AG04450 (cell line): Measurements from ENCODE around the gene PAQR6. TPM values are rescaled to one million over a fixed set of nuclear protein-coding genes. Genes with fewer than 3 reads are reported as not detected.

Experiments
- CTCF ChIA-PET: fragments of 300-600, 350-600 bp; formaldehyde crosslinking; extraction: SDS; loops from one replicate; lab custom pipeline; 2022; ENCODE audit warnings: antibody characterized with exemption, inconsistent platforms; lab: Charles Lee
- POLR2A ChIA-PET: fragments of 350-600 bp; formaldehyde crosslinking; extraction: SDS; loops from one replicate; lab custom pipeline; 2021; ENCODE audit warnings: antibody characterized with exemption, inconsistent platforms; lab: Yijun Ruan, JAX
- DNase-seq: peaks from one replicate; pipeline ENCODE4 v3.0.0-alpha.2; 2011; ENCODE audit warnings: low read depth, low spot score
- H3K27ac ChIP-seq: one replicate; pipeline ENCODE4 v1.5.1; 2012; ENCODE audit warnings: low read depth, low read length, control low read depth
- H3K27me3 ChIP-seq: one replicate; pipeline ENCODE4 v1.6.0; 2012; ENCODE audit warnings: low read length; ENCODE audit not compliant: control insufficient read depth, insufficient read depth
- H3K4me3 ChIP-seq: 2 replicates; pipeline ENCODE4 v1.5.1; 2011; ENCODE audit warnings: mild to moderate bottlenecking, low read depth, low read length, control low read depth
- H3K9me3 ChIP-seq: 2 replicates; pipeline ENCODE4 v1.5.1; 2012; ENCODE audit warnings: low read length; ENCODE audit not compliant: control insufficient read depth, insufficient read depth
- CTCF ChIP-seq: IDR thresholded peaks from 2 replicates; pipeline ENCODE4 v1.5.1; 2011; ENCODE audit warnings: low read depth, low read length, control low read depth, inconsistent platforms
- polyA plus RNA-seq: library from polyadenylated mRNA; depleted of rRNA; stranded (reverse); fragments of >200 nt; gene quantifications from 2 replicates; pipeline ENCODE4 v1.2.3, GENCODE V29; 2011

Gene PAQR6
- polyA plus RNA-seq, 1 experiment: 0.26 TPM

GRCh38 chr1:156251527-156251926 lies 3.7 kb upstream of the PAQR6 start:
- POLR2A ChIA-PET: interaction anchor here (1.3 kb wide), 1 partner anchor 8 kb away, joined by 4 read pairs; no protein-coding TSS in a partner anchor

DNA sequence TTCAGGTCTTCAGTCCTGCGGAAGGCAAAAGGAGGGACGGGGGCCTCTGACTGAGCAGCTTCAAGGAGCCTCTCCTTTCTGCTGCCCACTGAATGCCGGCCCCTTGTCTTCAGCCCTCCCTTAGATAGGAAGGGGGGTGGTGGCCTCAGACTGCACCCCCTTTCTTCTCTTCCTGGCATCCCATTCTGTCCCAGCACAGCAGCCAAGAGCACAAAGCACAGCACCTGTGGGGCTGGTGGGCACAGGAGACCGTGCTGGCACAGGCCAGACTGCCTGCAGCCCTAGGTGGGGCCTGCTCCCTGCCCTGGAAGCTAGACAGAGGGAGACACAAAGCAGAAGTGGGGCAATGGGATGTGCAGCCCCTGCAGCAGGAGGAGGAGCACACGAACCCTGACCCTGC lies 1.7 kb upstream of the PAQR6 start:
- Histone ChIP-seq H3K27ac (no peak overlapping the region), H3K27me3 (no peaks in the 10 kb centered on the region), H3K4me3 (no peak overlapping the region), H3K9me3 (no peaks in the 10 kb centered on the region; the same call in 1 of the 2 replicates)
- ChIA-PET POLR2A (interaction anchor here (1.3 kb wide), 1 partner anchor 16 kb away, joined by 4 read pairs; no protein-coding TSS in a partner anchor), CTCF (interaction anchor here (0.8 kb wide), 1 partner anchor 9 kb away, joined by 3 read pairs; no protein-coding TSS in a partner anchor)
- no peak for DNase-seq
- no peak for TF ChIP-seq CTCF

More at GRCh38 chr1:156251527-156251926, 3.7 kb upstream of the PAQR6 start:
- Histone ChIP-seq H3K4me3 (no peak overlapping the region), H3K27ac (no peak overlapping the region), H3K27me3 (no peaks in the 10 kb centered on the region), H3K9me3 (no peaks in the 10 kb centered on the region)
- TF ChIP-seq CTCF: no peak
- DNase-seq: no peak
- CTCF ChIA-PET: no interaction called here

DNA sequence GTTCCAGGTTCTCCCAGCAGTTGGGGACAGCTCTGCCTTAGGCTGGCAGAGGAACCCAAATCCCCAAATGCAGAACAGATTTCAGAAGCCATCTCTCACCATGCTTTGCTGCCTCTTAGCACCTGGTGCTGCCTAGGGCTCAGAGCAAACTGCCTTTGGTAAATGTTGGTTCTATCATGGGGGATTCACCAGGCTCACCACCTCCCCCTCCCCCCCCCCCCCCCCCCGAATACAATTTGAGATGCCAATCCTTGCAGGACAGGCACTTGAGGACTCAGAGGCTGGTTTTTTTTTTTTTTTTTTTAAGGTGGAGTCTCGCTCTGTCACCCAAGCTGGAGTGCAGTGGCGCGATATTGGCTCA lies 447 bp upstream of the PAQR6 start:
- H3K4me3 ChIP-seq: no peak overlapping the region
- TF ChIP-seq CTCF: no peak
- no peak overlapping the region for H3K27ac ChIP-seq
- CTCF ChIA-PET: no interaction called here
- POLR2A ChIA-PET: no interaction called here
- no peak for DNase-seq
- H3K9me3 ChIP-seq: no peaks in the 10 kb centered on the region; the same call in 1 of the 2 replicates
- H3K27me3 ChIP-seq: no peaks in the 10 kb centered on the region

- Histone ChIP-seq H3K9me3 (no peaks in the 10 kb centered on the region; the same call in 1 of the 2 replicates), H3K4me3 (no peak overlapping the region), H3K27ac (no peak overlapping the region), H3K27me3 (no peaks in the 10 kb centered on the region)
- CTCF ChIA-PET: no interaction called here
- no peak for TF ChIP-seq CTCF
- POLR2A ChIA-PET: interaction anchor here (0.6 to 1.2 kb wide), 3 partner anchors 14 to 120 kb away, joined by 3 to 7 read pairs (median 4); partner anchors contain the start of gene PMF1
- no peak for DNase-seq
These were observed 936 bp downstream of the PAQR6 start for GRCh38 chr1:156246781-156247459.

- ChIA-PET POLR2A (interaction anchor here (0.9 to 1.2 kb wide), 2 partner anchors 33 to 119 kb away, joined by 3 to 7 read pairs; partner anchors contain the start of gene PMF1), CTCF (no interaction called here)
- H3K9me3 ChIP-seq: no peaks in the 10 kb centered on the region; the same call in 1 of the 2 replicates
These were observed 1.5 kb downstream of the PAQR6 start for GRCh38 chr1:156246241-156246780.

More at GRCh38 chr1:156246241-156246780, 1.5 kb downstream of the PAQR6 start:
- DNase-seq: no peak
- no peak overlapping the region for H3K27ac ChIP-seq
- H3K27me3 ChIP-seq: no peaks in the 10 kb centered on the region
- TF ChIP-seq CTCF: no peak
- H3K4me3 ChIP-seq: no peak overlapping the region
